Activated T-helper 2 cell treated with anti-CD3 and anti-CD28 coated beads, Interferon-gamma antibody, Interleukin-2, Interleukin-4, amounts not matched to agents 10 μg/mL and 5 μg/mL and 100 μg/mL, durations not matched to agents 14 hours and 24 hours and 36 hours (primary cell): ENCODE data around the gene FAIM2. TPM values are rescaled to one million over a fixed set of nuclear protein-coding genes. Genes with fewer than 3 reads are reported as not detected.

ENCODE experiments used
- DNase-seq: peaks from one replicate; pipeline ENCODE4 v3.0.0; 2021; ENCODE audit warnings: low spot score
- H3K27ac Mint-ChIP-seq: one replicate; pipeline ENCODE4 v1.8.0; 2021; ENCODE audit warnings: mixed read lengths
- H3K27me3 Mint-ChIP-seq: one replicate; pipeline ENCODE4 v1.8.0; 2021; ENCODE audit warnings: low read depth, mixed read lengths
- H3K36me3 Mint-ChIP-seq: one replicate; pipeline ENCODE4 v1.8.0; 2021; ENCODE audit warnings: low read depth, mixed read lengths
- H3K4me1 Mint-ChIP-seq: one replicate; pipeline ENCODE4 v1.8.0; 2021; ENCODE audit warnings: low read depth, mixed read lengths
- H3K4me3 Mint-ChIP-seq: one replicate; pipeline ENCODE4 v1.8.0; 2021; ENCODE audit warnings: low read depth, mild to moderate bottlenecking, moderate library complexity, mixed read lengths
- H3K9me3 Mint-ChIP-seq: one replicate; pipeline ENCODE4 v1.8.0; 2021; ENCODE audit warnings: mixed read lengths
- intact Hi-C: fragments of 100-400 bp; cut with micrococcal nuclease; formaldehyde crosslinking; loops from one replicate; pipeline ENCODE4 v1.15.1; 2023
- total RNA-seq: library from RNA; stranded (reverse); gene quantifications from 2 replicates; pipeline ENCODE4 v1.2.3, GENCODE V29; 2022

The FAIM2 gene
- total RNA-seq, 1 donor from 2014 or later = 0.23 TPM

DNA sequence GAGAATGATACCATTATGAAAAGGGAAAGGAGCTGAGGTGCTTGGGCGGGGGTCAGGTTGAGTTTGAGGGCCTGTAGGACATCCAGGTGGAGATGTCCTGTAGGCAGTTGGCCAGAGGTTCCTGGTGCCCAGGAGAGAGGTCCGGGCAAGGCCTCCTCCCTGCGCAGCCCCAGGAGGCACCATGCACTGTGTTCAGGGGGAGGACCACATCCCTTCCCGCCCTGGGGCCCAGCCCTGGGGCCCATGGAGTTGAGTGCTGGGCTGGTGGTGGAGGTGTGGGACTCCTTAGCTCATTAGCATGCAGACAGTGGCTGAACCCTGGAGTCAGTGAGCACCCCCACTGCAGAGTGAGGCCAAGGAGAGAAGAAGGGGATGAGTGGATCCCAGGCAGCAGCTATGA, 5.7 kb upstream of the FAIM2 start:
- no peaks in the 10 kb centered on the region for H3K9me3 Mint-ChIP-seq
- peaks cover 3% of the 10 kb centered on the region for H3K4me1 Mint-ChIP-seq
- intact Hi-C loops = no loop called here
- H3K27me3 Mint-ChIP-seq = peaks cover 12% of the 10 kb centered on the region
- H3K36me3 Mint-ChIP-seq = no peaks in the 10 kb centered on the region
- no peak for DNase-seq
- no peak overlapping the region for H3K27ac Mint-ChIP-seq
- H3K4me3 Mint-ChIP-seq = no peak overlapping the region

DNA sequence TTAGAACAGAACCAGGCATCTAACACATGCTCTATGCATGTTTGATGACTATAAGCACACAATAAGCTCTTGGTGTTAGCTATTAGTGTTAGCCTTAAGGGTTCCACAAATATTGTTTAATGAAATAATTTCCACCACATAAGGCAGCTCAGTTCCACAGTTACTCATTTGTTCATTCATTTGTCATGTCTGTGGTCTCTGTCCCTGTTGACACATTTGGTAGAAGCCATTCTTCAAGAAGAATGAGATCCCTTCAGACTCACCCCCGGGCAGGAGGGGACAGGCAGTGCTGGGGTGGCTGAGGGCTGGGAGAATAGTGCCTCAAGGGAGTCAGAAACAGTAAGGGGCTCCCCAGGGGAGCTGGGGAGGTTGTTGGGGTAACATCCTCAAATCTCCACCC, 3.7 kb upstream of the FAIM2 start:
- DNase-seq = no peak
- Mint-ChIP-seq H3K9me3 (no peaks in the 10 kb centered on the region), H3K4me1 (peaks cover 8% of the 10 kb centered on the region), H3K4me3 (no peak overlapping the region), H3K36me3 (no peaks in the 10 kb centered on the region), H3K27ac (no peak overlapping the region), H3K27me3 (peaks cover 18% of the 10 kb centered on the region)
- intact Hi-C loops = no loop called here

- no peak for DNase-seq
- H3K4me1 Mint-ChIP-seq = peaks cover 8% of the 10 kb centered on the region
- H3K9me3 Mint-ChIP-seq = no peaks in the 10 kb centered on the region
- no peak overlapping the region for H3K4me3 Mint-ChIP-seq
- H3K27me3 Mint-ChIP-seq = peaks cover 24% of the 10 kb centered on the region
- H3K27ac Mint-ChIP-seq = no peak overlapping the region
- intact Hi-C loops = no loop called here
- H3K36me3 Mint-ChIP-seq = no peaks in the 10 kb centered on the region
Observed at GRCh38 chr12:49905718-49906314, 2.1 kb upstream of the FAIM2 start.

- H3K4me1 Mint-ChIP-seq = peaks cover 8% of the 10 kb centered on the region
- H3K9me3 Mint-ChIP-seq = no peaks in the 10 kb centered on the region
- intact Hi-C loops = no loop called here
- peak overlapping the region; percentile 63 for H3K4me3 Mint-ChIP-seq
- no peak for DNase-seq
- H3K27ac Mint-ChIP-seq = no peak overlapping the region
- H3K36me3 Mint-ChIP-seq = no peaks in the 10 kb centered on the region
- H3K27me3 Mint-ChIP-seq = peaks cover 25% of the 10 kb centered on the region
Observed at GRCh38 chr12:49904601-49905000, 901 bp upstream of the FAIM2 start.

DNA sequence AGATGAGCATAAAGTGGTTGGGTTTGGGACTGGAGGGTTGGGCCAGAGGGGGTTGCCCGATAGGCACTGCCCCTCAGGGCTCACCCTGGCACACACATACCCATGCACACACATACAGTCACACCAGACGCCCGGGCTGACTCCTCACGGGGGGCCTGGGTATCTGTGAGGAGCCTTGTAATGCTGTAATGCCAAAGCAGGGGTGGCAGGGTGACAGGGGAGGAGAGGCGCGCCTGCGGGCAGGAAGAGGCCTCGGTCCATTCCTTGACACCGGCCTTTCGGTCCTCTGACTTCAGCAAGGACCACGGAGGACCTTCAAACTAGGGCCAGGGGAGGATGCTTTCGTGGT, 375 bp downstream of the FAIM2 start:
- peaks cover 8% of the 10 kb centered on the region for H3K4me1 Mint-ChIP-seq
- no peak for DNase-seq
- intact Hi-C loops = no loop called here
- H3K27me3 Mint-ChIP-seq = peaks cover 30% of the 10 kb centered on the region
- H3K27ac Mint-ChIP-seq = no peak overlapping the region
- H3K9me3 Mint-ChIP-seq = no peaks in the 10 kb centered on the region
- H3K4me3 Mint-ChIP-seq = peak overlapping the region; percentile 43
- no peaks in the 10 kb centered on the region for H3K36me3 Mint-ChIP-seq

- no peaks in the 10 kb centered on the region for H3K36me3 Mint-ChIP-seq
Observed at GRCh38 chr12:49902399-49903350, 1.0 kb downstream of the FAIM2 start.

GRCh38 chr12:49901986-49902385, 1.7 kb downstream of the FAIM2 start:
- Mint-ChIP-seq H3K27ac (no peak overlapping the region), H3K27me3 (peaks cover 33% of the 10 kb centered on the region), H3K9me3 (no peaks in the 10 kb centered on the region), H3K4me1 (peaks cover 8% of the 10 kb centered on the region), H3K4me3 (no peak overlapping the region), H3K36me3 (no peaks in the 10 kb centered on the region)
- DNase-seq = no peak
- intact Hi-C loops = no loop called here

More at GRCh38 chr12:49902399-49903350, 1.0 kb downstream of the FAIM2 start:
- H3K27me3 Mint-ChIP-seq = peaks cover 33% of the 10 kb centered on the region
- DNase-seq = no peak
- no peak overlapping the region for H3K4me3 Mint-ChIP-seq
- no peaks in the 10 kb centered on the region for H3K9me3 Mint-ChIP-seq
- intact Hi-C loops = no loop called here
- H3K27ac Mint-ChIP-seq = no peak overlapping the region
- H3K4me1 Mint-ChIP-seq = peaks cover 8% of the 10 kb centered on the region

- Mint-ChIP-seq H3K4me3 (no peak overlapping the region), H3K4me1 (peaks cover 8% of the 10 kb centered on the region), H3K36me3 (no peaks in the 10 kb centered on the region), H3K27ac (no peak overlapping the region), H3K27me3 (peaks cover 31% of the 10 kb centered on the region), H3K9me3 (no peaks in the 10 kb centered on the region)
- intact Hi-C loops = no loop called here
- DNase-seq = no peak
Observed at GRCh38 chr12:49901026-49901425, 2.7 kb downstream of the FAIM2 start.

DNA sequence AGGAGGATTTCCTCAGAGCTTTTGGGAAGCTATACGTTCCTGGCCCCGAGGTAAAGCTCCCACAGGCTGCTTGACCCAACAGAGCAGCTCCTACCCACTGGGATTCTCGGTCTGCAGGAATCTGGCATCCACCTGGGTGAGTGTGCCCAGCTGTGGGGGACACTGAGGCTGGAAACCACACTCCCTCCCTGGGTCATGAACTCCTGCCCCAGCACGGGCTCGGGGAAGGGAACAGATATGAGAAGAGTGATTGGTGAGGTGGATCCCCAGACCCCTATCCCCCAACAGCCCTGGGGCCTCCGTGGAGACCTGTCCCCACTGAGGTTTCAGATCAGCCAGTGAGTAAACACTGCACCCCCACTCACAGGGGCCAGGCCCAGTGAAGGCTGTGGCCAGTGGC, 3.3 kb downstream of the FAIM2 start:
- intact Hi-C loops = no loop called here
- Mint-ChIP-seq H3K36me3 (no peaks in the 10 kb centered on the region), H3K4me3 (no peak overlapping the region)

DNA sequence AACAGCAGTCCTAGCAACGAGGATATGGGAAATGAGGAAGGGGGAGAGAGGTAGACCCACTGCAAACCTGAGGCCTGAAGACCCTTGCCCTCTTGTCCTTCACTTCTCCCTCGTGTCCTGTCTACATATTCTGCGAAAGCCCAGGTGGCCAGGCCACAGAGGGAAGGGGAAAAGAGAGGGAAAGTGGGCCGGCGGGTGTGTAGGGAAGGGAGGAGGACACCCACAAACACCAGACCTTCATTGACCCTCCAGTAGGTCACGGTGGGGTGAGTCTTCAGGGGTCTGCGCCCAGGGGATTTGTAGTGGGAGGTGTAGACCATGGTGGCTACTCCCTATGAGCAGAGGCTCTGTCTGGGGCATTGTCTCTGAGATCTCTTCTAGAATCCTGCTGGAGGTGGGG, 3.8 kb downstream of the FAIM2 start:
- Mint-ChIP-seq H3K4me1 (peaks cover 8% of the 10 kb centered on the region), H3K9me3 (no peaks in the 10 kb centered on the region), H3K4me3 (no peak overlapping the region), H3K27ac (no peak overlapping the region), H3K36me3 (no peaks in the 10 kb centered on the region), H3K27me3 (peaks cover 26% of the 10 kb centered on the region)
- no peak for DNase-seq
- intact Hi-C loops = no loop called here

More for the DNA sequence above, 3.3 kb downstream of the FAIM2 start:
- peaks cover 26% of the 10 kb centered on the region for H3K27me3 Mint-ChIP-seq
- H3K27ac Mint-ChIP-seq = no peak overlapping the region
- peaks cover 8% of the 10 kb centered on the region for H3K4me1 Mint-ChIP-seq
- DNase-seq = no peak
- H3K9me3 Mint-ChIP-seq = no peaks in the 10 kb centered on the region

DNA sequence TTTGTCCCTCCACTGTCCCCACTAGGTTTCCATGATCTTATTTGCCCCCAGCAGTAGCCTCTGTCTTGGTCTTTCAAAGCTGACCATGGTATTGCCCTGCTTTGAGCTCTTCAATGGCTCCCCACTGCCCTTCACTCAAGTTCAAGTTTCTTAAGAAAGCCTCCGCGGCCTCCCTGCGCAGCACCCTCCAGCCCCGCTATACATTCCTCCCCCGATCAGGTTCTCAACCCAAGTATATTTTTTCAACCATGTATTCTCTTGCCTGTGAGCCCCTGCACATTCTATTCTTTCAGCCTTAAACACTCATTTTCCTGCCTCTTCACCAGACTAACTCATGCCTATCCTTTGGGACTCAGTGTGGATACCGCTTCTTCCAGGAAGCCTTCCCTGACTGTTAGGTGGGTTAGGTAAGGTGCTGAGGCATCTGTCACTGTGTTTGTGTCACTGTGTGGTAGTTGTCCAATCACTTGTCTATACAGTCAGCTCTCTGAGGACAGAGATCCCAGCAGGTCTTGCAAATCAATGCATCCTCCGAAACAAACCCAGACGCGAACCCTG, 4.3 kb downstream of the FAIM2 start:
- intact Hi-C loops = no loop called here
- Mint-ChIP-seq H3K9me3 (no peaks in the 10 kb centered on the region), H3K36me3 (no peaks in the 10 kb centered on the region), H3K4me3 (no peak overlapping the region), H3K4me1 (peaks cover 5% of the 10 kb centered on the region), H3K27ac (no peak overlapping the region), H3K27me3 (peaks cover 21% of the 10 kb centered on the region)
- DNase-seq = no peak

DNA sequence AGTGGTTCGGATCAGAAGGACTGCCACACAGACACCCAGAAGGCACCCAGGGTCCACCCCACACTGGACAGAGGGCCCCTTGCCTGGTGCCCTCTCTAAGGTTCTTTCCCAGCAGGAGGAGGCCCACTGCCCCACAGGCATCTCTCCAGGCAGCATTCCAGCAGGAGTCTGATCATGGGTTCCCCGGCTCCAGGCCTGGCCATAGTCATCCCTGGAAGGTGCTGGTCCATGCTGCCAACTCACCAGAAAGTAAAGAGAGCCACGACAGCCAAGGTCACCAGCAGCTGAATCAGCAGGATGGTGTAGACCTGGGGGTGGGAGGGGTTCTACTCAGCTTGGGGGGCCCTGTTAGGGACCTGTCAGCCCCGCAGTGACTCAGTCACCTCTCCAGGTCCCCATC, 6.4 kb downstream of the FAIM2 start:
- H3K4me1 Mint-ChIP-seq = no peaks in the 10 kb centered on the region
- peaks cover 15% of the 10 kb centered on the region for H3K27me3 Mint-ChIP-seq
- H3K9me3 Mint-ChIP-seq = no peaks in the 10 kb centered on the region
- intact Hi-C loops = no loop called here
- no peak for DNase-seq
- H3K27ac Mint-ChIP-seq = no peak overlapping the region
- H3K36me3 Mint-ChIP-seq = no peaks in the 10 kb centered on the region
- no peak overlapping the region for H3K4me3 Mint-ChIP-seq

- Mint-ChIP-seq H3K27me3 (peaks cover 12% of the 10 kb centered on the region), H3K27ac (no peak overlapping the region), H3K4me1 (no peaks in the 10 kb centered on the region), H3K9me3 (no peaks in the 10 kb centered on the region), H3K4me3 (no peak overlapping the region), H3K36me3 (no peaks in the 10 kb centered on the region)
- DNase-seq = no peak
- intact Hi-C loops = no loop called here
Observed at GRCh38 chr12:49895773-49896172, 7.9 kb downstream of the FAIM2 start.
